Immature natural killer cell (primary cell): Measurements from ENCODE around the gene RASL12. TPM values are rescaled to one million over a fixed set of nuclear protein-coding genes. Genes with fewer than 3 reads are reported as not detected.

Experiments
- polyA plus RNA-seq, 3 donors: library from polyadenylated mRNA; unstranded; fragments of 300-500 nt; fragmentation: Illumina TruSeq; gene quantifications; one replicate each; pipeline ENCODE4 v1.2.3, GENCODE V29; 2021

RASL12 gene
- polyA plus RNA-seq, 3 donors from 2014 or later, result not detected

Other genes starting within 250 kb of the RASL12 start
- 1 to 10 TPM; 1.1 to 2.5 (median 2.1) TPM for gene PIF1, start 242.3 kb downstream of the RASL12 start, polyA plus RNA-seq
- gene PLEKHO2, start 226.1 kb downstream of the RASL12 start, polyA plus RNA-seq, result 100 to 1,000 TPM in 1 of 3 donors, 10 to 100 TPM in 2; 37.1 to 104 (median 49.3) TPM
- 1 to 10 TPM; 1.5 to 3.1 (median 2.3) TPM for gene ANKDD1A, start 156.1 kb downstream of the RASL12 start, polyA plus RNA-seq
- 100 to 1,000 TPM; 112 to 198 (median 121) TPM for gene SPG21, start 78.1 kb downstream of the RASL12 start, polyA plus RNA-seq
- 10 to 100 TPM; 17.9 to 28.4 (median 18.8) TPM for gene MTFMT, start 38.4 kb downstream of the RASL12 start, polyA plus RNA-seq
- gene SLC51B, start 22.6 kb downstream of the RASL12 start, polyA plus RNA-seq, result not detected
- not detected for gene KBTBD13, start 8.8 kb upstream of the RASL12 start, polyA plus RNA-seq
- gene UBAP1L, start 47.2 kb upstream of the RASL12 start, polyA plus RNA-seq, result under 1 TPM; 0.26 to 0.53 (median 0.43) TPM
- gene PDCD7, start 65.8 kb upstream of the RASL12 start, polyA plus RNA-seq, result 10 to 100 TPM in 2 of 3 donors, 1 to 10 TPM in 1; 8.9 to 14.7 (median 14.4) TPM
- gene CLPX, start 117.4 kb upstream of the RASL12 start, polyA plus RNA-seq, result 10 to 100 TPM; 18.5 to 36.0 (median 23.4) TPM
- gene CILP, start 143.5 kb upstream of the RASL12 start, polyA plus RNA-seq, result under 1 TPM in 1 of 3 donors, not detected in 2; 0.06 TPM
- 10 to 100 TPM; 17.1 to 28.3 (median 17.4) TPM for gene PARP16, start 218.9 kb upstream of the RASL12 start, polyA plus RNA-seq
- gene RNU5A-1, start 228.1 kb upstream of the RASL12 start, polyA plus RNA-seq, result not detected
- not detected for gene RNU5B-1, start 236.7 kb upstream of the RASL12 start, polyA plus RNA-seq